CD4-positive, CD25-positive, alpha-beta regulatory T cell (primary cell): ENCODE measurements around the gene MRGPRG. TPM values are rescaled to one million over a fixed set of nuclear protein-coding genes. Genes with fewer than 3 reads are reported as not detected.

Source experiments
- ATAC-seq, 2 donors: fragments of 150-1000 bp; cut with Tn5 transposase; one replicate each; pipeline ENCODE4 v1.10.0; 2021; ENCODE audit warnings: low read depth in 2 of 2, moderate number of reproducible peaks in 2 of 2, moderate library complexity in 1 of 2
- DNase-seq, 3 donors: peaks; one replicate each; pipeline versions ENCODE4 v3.0.0 to v3.0.0-alpha.2; 2012 to 2022; ENCODE audit warnings: mixed read lengths in 1 of 3
- H3K27ac ChIP-seq: one replicate; pipeline ENCODE4 v1.7.0; 2013; ENCODE audit warnings: mild to moderate bottlenecking, low read length; ENCODE audit not compliant: insufficient read depth, poor library complexity, severe bottlenecking
- H3K27me3 ChIP-seq: one replicate; pipeline ENCODE4 v1.7.0; 2013; ENCODE audit warnings: low read length; ENCODE audit not compliant: control insufficient read depth, insufficient read depth
- H3K36me3 ChIP-seq: one replicate; pipeline ENCODE4 v1.7.0; 2013; ENCODE audit warnings: mild to moderate bottlenecking, low read length, moderate library complexity; ENCODE audit not compliant: control insufficient read depth, insufficient read depth
- H3K4me1 ChIP-seq: 2 replicates; pipeline ENCODE4 v1.7.0; 2013; ENCODE audit warnings: mild to moderate bottlenecking, low read length; ENCODE audit not compliant: insufficient read depth, control insufficient read depth, poor library complexity, severe bottlenecking
- H3K4me3 ChIP-seq: one replicate; pipeline ENCODE4 v1.7.0; 2013; ENCODE audit warnings: low read depth, mild to moderate bottlenecking, low read length, moderate library complexity
- H3K9me3 ChIP-seq, 2 experiments: 1 replicate in 1 of 2; 2 replicates in 1 of 2; pipeline ENCODE4 v1.7.0; 2013; ENCODE audit warnings: low read length in 2 of 2, mild to moderate bottlenecking in 1 of 2, moderate library complexity in 1 of 2; ENCODE audit not compliant: control insufficient read depth in 2 of 2
- H3K27ac Mint-ChIP-seq, 3 donors: one replicate each; pipeline ENCODE4 v1.8.0; 2020 to 2022; ENCODE audit warnings: mild to moderate bottlenecking in 3 of 3, mixed read lengths in 3 of 3, moderate library complexity in 2 of 3
- H3K27me3 Mint-ChIP-seq: one replicate; pipeline ENCODE4 v1.8.0; 2022; ENCODE audit warnings: mild to moderate bottlenecking, mixed read lengths
- H3K36me3 Mint-ChIP-seq: one replicate; pipeline ENCODE4 v1.8.0; 2020; ENCODE audit warnings: mixed read lengths
- H3K4me1 Mint-ChIP-seq, 4 donors: one replicate each; pipeline ENCODE4 v1.8.0; 2020 to 2022; ENCODE audit warnings: mixed read lengths in 4 of 4, mild to moderate bottlenecking in 1 of 4
- H3K4me3 Mint-ChIP-seq, 4 donors: one replicate each; pipeline ENCODE4 v1.8.0; 2020 to 2022; ENCODE audit warnings: mild to moderate bottlenecking in 4 of 4, mixed read lengths in 4 of 4, moderate library complexity in 3 of 4
- H3K9me3 Mint-ChIP-seq, 7 donors: one replicate each; pipeline ENCODE4 v1.8.0; 2020 to 2022; ENCODE audit warnings: mixed read lengths in 7 of 7, mild to moderate bottlenecking in 3 of 7, moderate library complexity in 2 of 7
- polyA plus RNA-seq, 4 donors: library from polyadenylated mRNA; unstranded; fragments of 300-500 nt; fragmentation: Illumina TruSeq; gene quantifications; one replicate each; pipeline ENCODE4 v1.2.3, GENCODE V29; 2021
- total RNA-seq: library from RNA; stranded (reverse); gene quantifications from one replicate; pipeline ENCODE4 v1.2.3, GENCODE V29; 2022

MRGPRG gene
- total and polyA plus RNA-seq, 5 donors from 2014 or later = not detected

DNA sequence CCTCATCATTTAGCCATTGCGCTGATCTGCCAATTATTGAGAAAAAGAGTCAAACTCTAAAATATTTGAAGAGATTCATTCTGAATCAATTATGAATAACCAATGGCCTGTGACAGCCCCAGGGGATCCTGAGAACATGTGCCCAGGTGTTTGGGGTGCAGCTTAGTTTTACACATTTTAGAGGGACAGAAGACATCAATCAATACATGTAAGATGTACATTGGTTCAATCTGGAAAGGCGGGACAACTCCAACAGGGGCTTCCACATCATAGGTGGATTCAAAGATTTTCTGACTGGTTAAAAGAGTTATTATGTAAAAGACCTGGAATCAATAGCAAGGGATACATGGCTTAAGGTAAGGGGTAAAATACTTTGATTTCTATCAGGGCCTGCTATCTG, 18.5 kb upstream of the MRGPRG start:
- no peak for ATAC-seq

DNA sequence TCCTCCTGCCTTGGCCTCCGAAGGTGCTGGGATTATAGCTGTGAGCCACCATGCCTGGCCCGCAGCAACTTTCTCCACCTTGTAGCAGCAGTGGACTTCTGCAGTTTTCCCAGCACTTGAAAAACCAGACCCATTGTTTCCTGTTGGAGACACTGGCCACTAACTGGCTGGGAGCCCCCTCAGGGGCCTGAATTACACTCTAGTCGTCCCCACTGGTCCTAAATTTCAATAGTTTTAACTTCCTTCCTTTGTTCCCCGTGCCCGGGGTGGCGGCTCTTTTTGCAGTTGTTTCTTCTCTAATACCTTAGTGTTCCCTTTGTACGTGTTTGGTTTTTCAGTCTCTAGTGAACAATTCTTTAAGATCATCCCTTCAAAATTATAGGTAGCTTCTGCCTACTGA, 16.2 kb upstream of the MRGPRG start:
- H3K36me3 Mint-ChIP-seq = no peaks in the 10 kb centered on the region
- Histone ChIP-seq H3K36me3 (no peaks in the 10 kb centered on the region), H3K27ac (no peak overlapping the region), H3K4me1 (no peaks in the 10 kb centered on the region), H3K27me3 (no peaks in the 10 kb centered on the region), H3K4me3 (no peak overlapping the region), H3K9me3 (no peaks in the 10 kb centered on the region)
- no peak for DNase-seq
- H3K9me3 Mint-ChIP-seq = peaks cover 0 to 3% (median 0%) of the 10 kb centered on the region in 7 donors
- H3K4me1 Mint-ChIP-seq = no peaks in the 10 kb centered on the region
- H3K27ac Mint-ChIP-seq = no peak overlapping the region
- H3K27me3 Mint-ChIP-seq = peaks cover 4% of the 10 kb centered on the region
- no peak overlapping the region for H3K4me3 Mint-ChIP-seq
- no peak for ATAC-seq

More for the DNA sequence above, 18.5 kb upstream of the MRGPRG start:
- no peak overlapping the region for H3K27ac Mint-ChIP-seq
- no peak overlapping the region for H3K27ac ChIP-seq
- H3K4me3 ChIP-seq = no peak overlapping the region
- H3K9me3 ChIP-seq = no peaks in the 10 kb centered on the region
- H3K27me3 ChIP-seq = peaks cover under 1% of the 10 kb centered on the region
- no peaks in the 10 kb centered on the region for H3K36me3 Mint-ChIP-seq
- H3K4me1 ChIP-seq = no peaks in the 10 kb centered on the region
- no peak for DNase-seq
- peaks cover 4% of the 10 kb centered on the region for H3K27me3 Mint-ChIP-seq
- H3K4me3 Mint-ChIP-seq = no peak overlapping the region
- no peaks in the 10 kb centered on the region for H3K36me3 ChIP-seq
- peaks cover 0 to 3% (median 0%) of the 10 kb centered on the region in 7 donors for H3K9me3 Mint-ChIP-seq
- H3K4me1 Mint-ChIP-seq = no peaks in the 10 kb centered on the region

DNA sequence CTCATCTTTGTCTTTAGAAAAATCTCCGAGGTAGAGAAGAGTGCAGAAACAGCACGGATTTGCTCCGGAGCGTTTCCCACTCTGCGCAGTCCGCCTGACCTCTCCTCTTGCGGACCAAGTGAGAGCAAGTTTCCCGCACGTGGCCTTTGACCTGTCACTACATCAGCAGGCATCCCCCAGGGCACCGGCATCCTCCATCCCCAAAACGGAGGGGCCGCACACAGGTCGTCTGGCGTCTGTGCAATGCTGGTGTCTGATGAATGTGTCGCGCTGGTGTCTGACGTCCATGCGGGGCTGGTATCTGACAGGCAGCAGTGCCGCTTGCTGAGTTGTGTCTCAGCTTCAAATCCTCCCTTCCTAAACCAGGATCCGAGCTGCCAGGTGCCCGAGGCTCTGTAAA, 14.3 kb upstream of the MRGPRG start:
- no peaks in the 10 kb centered on the region for H3K9me3 ChIP-seq
- H3K9me3 Mint-ChIP-seq = peaks cover 0 to 3% (median 0%) of the 10 kb centered on the region in 7 donors
- no peaks in the 10 kb centered on the region for H3K4me1 ChIP-seq
- no peak for DNase-seq
- no peak overlapping the region for H3K4me3 ChIP-seq
- H3K27me3 ChIP-seq = no peaks in the 10 kb centered on the region
- H3K36me3 ChIP-seq = no peaks in the 10 kb centered on the region
- no peaks in the 10 kb centered on the region for H3K4me1 Mint-ChIP-seq
- no peaks in the 10 kb centered on the region for H3K36me3 Mint-ChIP-seq
- no peak overlapping the region for H3K4me3 Mint-ChIP-seq
- H3K27me3 Mint-ChIP-seq = no peaks in the 10 kb centered on the region
- peak overlapping the region in 1 of 3 donors; percentile 17 for H3K27ac Mint-ChIP-seq
- no peak for ATAC-seq
- H3K27ac ChIP-seq = no peak overlapping the region

DNA sequence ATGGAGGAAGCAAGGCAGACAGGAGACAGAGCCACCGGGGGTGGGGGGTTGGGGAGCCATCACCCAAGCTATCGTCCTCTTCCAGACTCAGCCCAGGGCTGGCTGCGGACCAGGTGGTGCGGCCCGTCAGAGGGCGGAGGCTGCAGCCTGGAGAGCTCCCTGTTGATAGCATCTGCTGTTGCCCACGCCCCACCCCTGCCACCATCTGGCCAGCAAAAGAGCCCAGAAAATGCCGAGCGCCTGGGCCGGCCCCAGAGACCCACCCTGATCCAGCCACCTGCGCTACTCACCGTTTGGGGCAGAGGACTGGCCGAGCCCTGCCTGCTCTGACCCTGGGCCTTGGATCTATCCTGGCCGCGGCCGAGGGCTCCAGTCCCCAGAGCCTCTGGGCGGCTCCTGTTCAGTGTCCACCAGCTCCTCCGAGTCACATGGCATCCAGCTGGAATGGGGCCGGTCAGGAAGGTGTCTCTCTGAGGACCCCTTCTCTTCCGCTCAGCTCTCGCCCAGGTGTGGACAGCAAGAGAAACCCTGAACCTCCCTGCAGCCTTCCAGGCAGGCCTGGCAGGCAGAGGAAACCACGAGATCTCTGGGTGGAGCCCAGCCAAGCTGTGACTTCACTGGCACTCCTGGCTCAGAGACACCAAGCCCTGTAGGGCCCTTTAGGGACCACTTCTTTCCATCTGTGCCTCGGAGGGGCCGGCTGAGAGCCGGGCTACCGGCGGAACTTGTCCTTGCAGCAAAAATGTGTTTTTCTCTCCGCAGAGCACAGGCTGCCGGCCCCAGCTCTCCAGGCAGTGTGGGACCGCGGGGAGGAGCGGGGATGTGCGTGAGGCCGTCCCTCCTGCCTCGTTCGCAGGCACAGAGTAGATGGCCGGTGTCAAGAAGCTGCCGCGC, 13.5 kb upstream of the MRGPRG start, which contains the start of gene MRGPRE:
TSS of gene MRGPRE (minus strand) at position 567 of the 894 bp plus-strand sequence. CDS start 3,618 bp downstream, outside the sequence.
- Mint-ChIP-seq H3K9me3 (peaks cover 0 to 3% (median 0%) of the 10 kb centered on the region in 7 donors), H3K36me3 (no peaks in the 10 kb centered on the region), H3K4me1 (no peaks in the 10 kb centered on the region), H3K4me3 (no peak within 1 kb of the TSS), H3K27me3 (no peaks in the 10 kb centered on the region), H3K27ac (peak within 1 kb of the TSS in 2 of 3 donors; percentile 17 to 42)
- Histone ChIP-seq H3K27ac (no peak within 1 kb of the TSS), H3K27me3 (no peaks in the 10 kb centered on the region), H3K36me3 (no peaks in the 10 kb centered on the region), H3K9me3 (no peaks in the 10 kb centered on the region), H3K4me1 (no peaks in the 10 kb centered on the region), H3K4me3 (no peak within 1 kb of the TSS)
- no peak for DNase-seq
- ATAC-seq = no peak

DNA sequence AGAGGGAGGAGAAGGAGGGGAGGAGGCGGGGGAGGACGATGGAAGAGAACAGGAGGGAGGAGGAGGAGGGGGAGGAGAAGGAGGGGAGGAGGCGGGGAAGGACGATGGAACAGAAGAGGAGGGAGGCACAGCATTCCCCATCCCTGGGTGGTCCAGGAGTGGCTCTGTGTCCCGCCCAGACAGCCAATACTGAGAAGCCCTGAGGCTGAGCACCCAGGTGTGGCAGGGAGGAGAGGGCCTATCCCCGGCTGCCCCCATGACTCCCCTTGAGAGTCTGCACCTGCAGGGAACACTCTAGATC, 12.9 kb upstream of the MRGPRG start:
- ATAC-seq = no peak
- H3K36me3 ChIP-seq = no peaks in the 10 kb centered on the region
- no peaks in the 10 kb centered on the region for H3K27me3 Mint-ChIP-seq
- no peak overlapping the region for H3K27ac Mint-ChIP-seq
- H3K36me3 Mint-ChIP-seq = no peaks in the 10 kb centered on the region
- H3K27ac ChIP-seq = no peak overlapping the region
- no peak overlapping the region for H3K4me3 Mint-ChIP-seq
- no peaks in the 10 kb centered on the region for H3K4me1 ChIP-seq
- no peaks in the 10 kb centered on the region for H3K9me3 ChIP-seq
- H3K27me3 ChIP-seq = no peaks in the 10 kb centered on the region
- peaks cover 0 to under 1% (median 0%) of the 10 kb centered on the region in 7 donors for H3K9me3 Mint-ChIP-seq
- DNase-seq = no peak
- H3K4me1 Mint-ChIP-seq = no peaks in the 10 kb centered on the region
- no peak overlapping the region for H3K4me3 ChIP-seq

DNA sequence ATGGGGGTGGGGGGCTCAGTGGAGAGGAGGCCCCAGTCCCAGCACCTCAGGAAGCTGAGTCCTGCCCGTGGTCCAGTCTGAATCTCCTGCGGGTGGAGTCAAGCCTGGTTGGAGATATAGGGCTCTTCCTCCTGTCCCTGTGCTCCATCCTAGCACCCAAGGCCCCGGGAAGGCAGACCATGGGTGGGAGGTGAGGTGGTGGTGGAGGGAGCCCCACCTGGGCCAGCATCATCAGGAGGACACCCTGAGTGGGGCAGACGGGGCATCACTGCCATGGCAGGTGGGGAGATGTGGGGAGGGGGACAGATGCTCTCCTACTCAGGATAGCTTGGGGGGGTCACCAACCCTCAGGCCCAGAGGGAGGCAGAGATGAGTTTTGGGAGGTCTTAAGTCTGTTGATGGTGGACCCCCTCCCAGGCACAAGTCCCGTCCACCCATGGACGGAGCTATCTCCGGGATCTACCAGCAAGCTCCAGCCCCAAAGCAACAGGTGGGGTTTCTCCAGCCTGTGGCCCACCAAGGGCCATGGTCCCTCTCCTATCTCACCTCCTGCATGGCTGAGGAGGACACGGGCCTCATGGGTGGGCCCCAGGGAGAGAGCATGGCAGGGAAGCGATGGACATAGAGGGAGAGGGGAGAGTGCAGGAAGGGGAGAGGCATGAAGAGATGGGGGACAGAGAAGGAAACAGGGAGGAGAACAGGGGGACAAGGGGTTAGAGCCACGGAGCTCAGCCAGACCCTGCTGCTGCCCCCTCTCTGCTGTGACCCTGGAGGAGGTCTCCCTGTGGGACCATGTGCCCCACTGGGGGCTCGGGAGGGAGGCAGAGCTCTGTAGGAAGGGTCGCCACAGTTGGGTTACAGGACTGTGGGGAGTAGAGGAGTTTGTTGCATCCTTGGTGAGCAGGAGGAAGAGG, 12.3 kb upstream of the MRGPRG start:
- H3K27ac Mint-ChIP-seq = no peak overlapping the region
- no peaks in the 10 kb centered on the region for H3K36me3 ChIP-seq
- no peaks in the 10 kb centered on the region for H3K9me3 ChIP-seq
- no peak for ATAC-seq
- H3K27me3 ChIP-seq = no peaks in the 10 kb centered on the region
- H3K4me1 ChIP-seq = no peaks in the 10 kb centered on the region
- H3K27ac ChIP-seq = no peak overlapping the region
- no peak overlapping the region for H3K4me3 ChIP-seq
- H3K4me3 Mint-ChIP-seq = no peak overlapping the region
- no peaks in the 10 kb centered on the region for H3K4me1 Mint-ChIP-seq
- DNase-seq = no peak
- no peaks in the 10 kb centered on the region for H3K9me3 Mint-ChIP-seq
- no peaks in the 10 kb centered on the region for H3K27me3 Mint-ChIP-seq
- no peaks in the 10 kb centered on the region for H3K36me3 Mint-ChIP-seq

DNA sequence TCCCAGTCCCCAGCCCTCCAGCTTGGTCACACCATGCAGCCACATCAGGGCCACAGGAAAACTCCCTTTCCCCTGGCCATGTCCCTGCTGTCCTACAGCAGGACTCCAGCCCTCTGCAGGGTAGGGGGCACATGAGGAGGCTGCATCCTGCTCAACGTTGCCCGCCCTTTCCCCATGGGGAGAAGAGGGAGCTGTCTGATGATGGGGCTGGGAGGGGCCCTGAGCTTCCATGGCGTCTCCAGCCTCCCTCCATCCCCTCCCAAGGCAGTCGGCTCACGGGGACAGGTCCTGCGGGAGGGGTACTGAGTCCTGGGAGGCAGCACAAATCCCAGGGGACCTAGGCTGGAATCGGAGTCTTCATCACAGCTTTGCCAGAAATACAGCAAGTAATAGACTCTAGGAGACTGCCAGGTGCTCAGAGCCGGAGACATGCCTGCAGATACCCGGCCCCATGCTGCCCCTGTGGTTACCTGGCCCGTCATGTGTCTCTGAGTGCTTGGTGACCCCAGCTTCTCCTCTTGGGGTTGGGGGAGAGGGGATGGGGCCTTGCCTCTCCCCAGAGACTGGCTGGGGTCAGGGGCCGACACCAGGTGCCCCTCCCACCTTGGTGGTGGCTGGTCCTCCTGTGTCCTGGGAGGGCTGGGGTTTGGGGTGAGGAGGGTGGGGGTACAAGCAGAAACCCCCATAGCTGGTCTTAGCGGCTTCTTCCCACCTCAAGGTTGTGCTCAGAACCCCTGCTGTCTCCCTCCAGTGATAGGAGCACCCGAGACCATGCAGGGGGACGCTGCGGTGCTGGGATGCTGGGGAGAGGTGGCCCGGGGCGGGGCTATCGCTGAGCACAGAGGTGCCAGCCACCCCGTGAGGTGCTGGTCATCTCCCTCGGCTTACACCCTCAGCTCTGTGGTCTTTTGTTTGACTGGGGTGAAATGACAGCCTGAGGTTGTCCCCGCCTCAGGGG, 11.3 kb upstream of the MRGPRG start:
- no peaks in the 10 kb centered on the region for H3K4me1 Mint-ChIP-seq
- ATAC-seq = no peak
- H3K27me3 Mint-ChIP-seq = no peaks in the 10 kb centered on the region

More for the DNA sequence above, 11.3 kb upstream of the MRGPRG start:
- Mint-ChIP-seq H3K9me3 (no peaks in the 10 kb centered on the region), H3K36me3 (no peaks in the 10 kb centered on the region), H3K27ac (no peak overlapping the region), H3K4me3 (no peak overlapping the region)
- Histone ChIP-seq H3K4me1 (no peaks in the 10 kb centered on the region), H3K36me3 (no peaks in the 10 kb centered on the region), H3K27me3 (no peaks in the 10 kb centered on the region), H3K4me3 (no peak overlapping the region), H3K9me3 (no peaks in the 10 kb centered on the region), H3K27ac (no peak overlapping the region)
- DNase-seq = no peak
